HFFc6 (cell line): ENCODE measurements around the gene CD52. TPM values are rescaled to one million over a fixed set of nuclear protein-coding genes. Genes with fewer than 3 reads are reported as not detected.

ENCODE experiments used
- DNase-seq: peaks from one replicate; pipeline ENCODE4 v3.0.0-alpha.2; 2018
- H3K27ac Mint-ChIP-seq: 2 replicates; pipeline ENCODE4 v1.8.0; 2020; ENCODE audit warnings: mild to moderate bottlenecking, mixed read lengths
- H3K27me3 Mint-ChIP-seq: 2 replicates; pipeline ENCODE4 v1.8.0; 2021; ENCODE audit warnings: mild to moderate bottlenecking, moderate library complexity, mixed read lengths; ENCODE audit not compliant: insufficient read depth
- H3K36me3 Mint-ChIP-seq: 2 replicates; pipeline ENCODE4 v1.8.0; 2021; ENCODE audit warnings: low read depth, mixed read lengths
- H3K4me1 Mint-ChIP-seq: 2 replicates; pipeline ENCODE4 v1.8.0; 2020; ENCODE audit warnings: low read depth, mixed read lengths
- H3K4me3 Mint-ChIP-seq: 2 replicates; pipeline ENCODE4 v1.8.0; 2020; ENCODE audit warnings: mild to moderate bottlenecking, moderate library complexity, mixed read lengths
- H3K9me3 Mint-ChIP-seq: 2 replicates; pipeline ENCODE4 v1.8.0; 2020; ENCODE audit warnings: mild to moderate bottlenecking, mixed read lengths
- CTCF ChIP-seq: fragments of 200-600 bp; sonication (generic); IDR thresholded peaks from 2 replicates; pipeline ENCODE4 v1.5.0; 2021; ENCODE audit warnings: antibody characterized with exemption, mild to moderate bottlenecking
- total RNA-seq, 6 experiments: library from RNA; stranded (reverse); fragmentation: NEBNext Ultra II Directional; extraction: Animal tissue kit (Norgen Biotek cat#: 25700); gene quantifications; 2 replicates in 1 of 6; 3 replicates in 5 of 6; pipeline ENCODE4 v1.2.3, GENCODE V29; 2021

Gene CD52
- total RNA-seq, 6 experiments from 2014 or later, result not detected

GRCh38 chr1:26276432-26276838 is 41.3 kb upstream of the CD52 start:
- peaks cover 41% of the 10 kb centered on the region for H3K36me3 Mint-ChIP-seq
- no peak for DNase-seq
- H3K4me1 Mint-ChIP-seq, result peaks cover 67% of the 10 kb centered on the region
- peaks cover 3% of the 10 kb centered on the region for H3K27me3 Mint-ChIP-seq
- no peaks in the 10 kb centered on the region for H3K9me3 Mint-ChIP-seq
- peak overlapping the region; percentile 70 for H3K4me3 Mint-ChIP-seq
- peak overlapping the region; percentile 97 for H3K27ac Mint-ChIP-seq
- no peak for TF ChIP-seq CTCF

- H3K36me3 Mint-ChIP-seq, result peaks cover 40% of the 10 kb centered on the region
- no peak for TF ChIP-seq CTCF
- H3K4me1 Mint-ChIP-seq, result peaks cover 76% of the 10 kb centered on the region
- H3K27me3 Mint-ChIP-seq, result peaks cover 3% of the 10 kb centered on the region
- DNase-seq, result no peak
- no peaks in the 10 kb centered on the region for H3K9me3 Mint-ChIP-seq
- H3K27ac Mint-ChIP-seq, result peak overlapping the region; percentile 97
- H3K4me3 Mint-ChIP-seq, result peak overlapping the region; percentile 70; the same call in 1 of the 2 replicates
Measured at GRCh38 chr1:26277261-26277661, 40.5 kb upstream of the CD52 start.

GRCh38 chr1:26277719-26278118 is 40.0 kb upstream of the CD52 start:
- Mint-ChIP-seq H3K4me1 (peaks cover 80% of the 10 kb centered on the region), H3K9me3 (no peaks in the 10 kb centered on the region), H3K4me3 (no peak overlapping the region), H3K36me3 (peaks cover 38% of the 10 kb centered on the region), H3K27me3 (peaks cover 3% of the 10 kb centered on the region), H3K27ac (peak overlapping the region; percentile 97)
- no peak for DNase-seq
- no peak for TF ChIP-seq CTCF

- H3K36me3 Mint-ChIP-seq, result peaks cover 34% of the 10 kb centered on the region
- TF ChIP-seq CTCF, result no peak
- DNase-seq, result peak; percentile 62
- peak overlapping the region; percentile 97 for H3K27ac Mint-ChIP-seq
- H3K27me3 Mint-ChIP-seq, result peaks cover 3% of the 10 kb centered on the region
- H3K4me1 Mint-ChIP-seq, result peaks cover 86% of the 10 kb centered on the region
- peak overlapping the region; percentile 53 for H3K4me3 Mint-ChIP-seq
- no peaks in the 10 kb centered on the region for H3K9me3 Mint-ChIP-seq
Measured at GRCh38 chr1:26278303-26278702, 39.5 kb upstream of the CD52 start.

GRCh38 chr1:26278724-26279455 is 38.9 kb upstream of the CD52 start:
- Mint-ChIP-seq H3K36me3 (peaks cover 34% of the 10 kb centered on the region), H3K27ac (peak overlapping the region; percentile 97), H3K9me3 (no peaks in the 10 kb centered on the region), H3K27me3 (peaks cover 3% of the 10 kb centered on the region), H3K4me1 (peaks cover 90% of the 10 kb centered on the region), H3K4me3 (peak overlapping the region; percentile 93)
- DNase-seq, result peak; percentile 74
- TF ChIP-seq CTCF, result no peak
